GM12878 (cell line): Measurements from ENCODE around the gene NME7. TPM values are rescaled to one million over a fixed set of nuclear protein-coding genes. Genes with fewer than 3 reads are reported as not detected.

Experiments
- BCL11A ChIP-seq: IDR thresholded peaks from 2 replicates; pipeline ENCODE4 v1.6.1; 2011; ENCODE audit warnings: low read depth, low read length
- ESRRA ChIP-seq: IDR thresholded peaks from 2 replicates; pipeline ENCODE4 v1.6.1; 2012; ENCODE audit warnings: mild to moderate bottlenecking, low read length, improper control_type of control experiment
- NFIC ChIP-seq: IDR thresholded peaks from 2 replicates; pipeline ENCODE4 v1.6.1; 2012; ENCODE audit warnings: low read depth, mild to moderate bottlenecking, inconsistent platforms, low read length, moderate library complexity
- polyA plus RNA-seq, 11 experiments: library from polyadenylated mRNA; depleted of rRNA in 4 of 11; unstranded in 6 of 11; stranded (reverse) in 5 of 11; fragments of >200 nt; fragmentation: Nextera tagmentation in 4 of 11; fragmentation: Illumina TruSeq in 1 of 11; extraction: Ambion mirVana in 4 of 11; extraction: Trizol in 1 of 11; gene quantifications; 1 replicate in 1 of 11; 2 replicates in 10 of 11; pipeline versions ENCODE4 v1.2.1 to v1.2.3, GENCODE V29; 2011 to 2016; ENCODE audit warnings: inconsistent platforms in 2 of 11, missing spikeins in 2 of 11, low read depth in 1 of 11
- total RNA-seq, 4 experiments: library from RNA; depleted of rRNA in 3 of 4; stranded (reverse); fragments of >200 nt in 3 of 4; fragmentation: Illumina TruSeq in 1 of 4; extraction: Trizol in 1 of 4; gene quantifications; 2 replicates each; pipeline versions ENCODE4 v1.2.1 to v1.2.3, GENCODE V29; 2013 to 2021
- TF ChIP-seq, protein P1 (sequence below): IDR thresholded peaks from 2 replicates; pipeline ENCODE4 v1.6.1; 2011; ENCODE audit warnings: borderline replicate concordance, low read depth, mild to moderate bottlenecking, moderate library complexity, low read length; ENCODE audit not compliant: insufficient read depth, poor library complexity, severe bottlenecking
- TF ChIP-seq, protein P2 (sequence below): fragments of 450-650 bp; IDR thresholded peaks from 2 replicates; pipeline ENCODE4 v1.6.1; 2017; ENCODE audit warnings: mild to moderate bottlenecking, low read depth, inconsistent platforms; ENCODE audit not compliant: poor library complexity, severe bottlenecking
- TF ChIP-seq, protein P3 (sequence below): fragments of 450-650 bp; formaldehyde crosslinking; IDR thresholded peaks from 2 replicates; pipeline ENCODE4 v1.4.0; 2022; ENCODE audit warnings: mild to moderate bottlenecking, moderate library complexity

The NME7 gene
- total and polyA plus RNA-seq, 10 of the 15 experiments (the other 5 are each of a cell fraction or from before 2014, with no cell fraction given): 1.5 to 15.6 (median 7.2) TPM

DNA sequence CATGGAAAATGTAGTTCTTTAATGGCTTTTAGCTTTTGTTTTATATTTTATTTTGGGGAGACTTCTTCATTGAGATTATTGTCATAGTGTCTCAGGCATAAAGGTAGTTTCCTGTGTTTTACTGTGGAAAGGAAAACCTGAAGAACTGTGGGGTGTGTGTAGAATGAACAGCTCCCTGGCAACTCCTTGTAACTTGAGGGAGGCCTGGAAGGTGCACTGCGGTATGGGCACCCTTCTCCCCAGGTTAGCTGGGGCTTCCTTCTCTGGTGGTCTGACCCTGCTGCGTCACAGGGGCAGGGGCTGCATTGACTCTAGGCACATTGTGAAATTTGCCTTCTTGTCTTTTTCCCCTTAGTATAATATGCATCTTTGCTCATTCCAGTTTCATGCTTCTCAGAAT is 259.4 kb downstream of the NME7 start (continued):
- TF ChIP-seq, protein P1, sequence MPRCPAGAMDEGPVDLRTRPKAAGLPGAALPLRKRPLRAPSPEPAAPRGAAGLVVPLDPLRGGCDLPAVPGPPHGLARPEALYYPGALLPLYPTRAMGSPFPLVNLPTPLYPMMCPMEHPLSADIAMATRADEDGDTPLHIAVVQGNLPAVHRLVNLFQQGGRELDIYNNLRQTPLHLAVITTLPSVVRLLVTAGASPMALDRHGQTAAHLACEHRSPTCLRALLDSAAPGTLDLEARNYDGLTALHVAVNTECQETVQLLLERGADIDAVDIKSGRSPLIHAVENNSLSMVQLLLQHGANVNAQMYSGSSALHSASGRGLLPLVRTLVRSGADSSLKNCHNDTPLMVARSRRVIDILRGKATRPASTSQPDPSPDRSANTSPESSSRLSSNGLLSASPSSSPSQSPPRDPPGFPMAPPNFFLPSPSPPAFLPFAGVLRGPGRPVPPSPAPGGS: no peak
- TF ChIP-seq, protein P2, sequence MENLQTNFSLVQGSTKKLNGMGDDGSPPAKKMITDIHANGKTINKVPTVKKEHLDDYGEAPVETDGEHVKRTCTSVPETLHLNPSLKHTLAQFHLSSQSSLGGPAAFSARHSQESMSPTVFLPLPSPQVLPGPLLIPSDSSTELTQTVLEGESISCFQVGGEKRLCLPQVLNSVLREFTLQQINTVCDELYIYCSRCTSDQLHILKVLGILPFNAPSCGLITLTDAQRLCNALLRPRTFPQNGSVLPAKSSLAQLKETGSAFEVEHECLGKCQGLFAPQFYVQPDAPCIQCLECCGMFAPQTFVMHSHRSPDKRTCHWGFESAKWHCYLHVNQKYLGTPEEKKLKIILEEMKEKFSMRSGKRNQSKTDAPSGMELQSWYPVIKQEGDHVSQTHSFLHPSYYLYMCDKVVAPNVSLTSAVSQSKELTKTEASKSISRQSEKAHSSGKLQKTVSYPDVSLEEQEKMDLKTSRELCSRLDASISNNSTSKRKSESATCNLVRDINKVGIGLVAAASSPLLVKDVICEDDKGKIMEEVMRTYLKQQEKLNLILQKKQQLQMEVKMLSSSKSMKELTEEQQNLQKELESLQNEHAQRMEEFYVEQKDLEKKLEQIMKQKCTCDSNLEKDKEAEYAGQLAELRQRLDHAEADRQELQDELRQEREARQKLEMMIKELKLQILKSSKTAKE: no peak
- TF ChIP-seq, protein P3, sequence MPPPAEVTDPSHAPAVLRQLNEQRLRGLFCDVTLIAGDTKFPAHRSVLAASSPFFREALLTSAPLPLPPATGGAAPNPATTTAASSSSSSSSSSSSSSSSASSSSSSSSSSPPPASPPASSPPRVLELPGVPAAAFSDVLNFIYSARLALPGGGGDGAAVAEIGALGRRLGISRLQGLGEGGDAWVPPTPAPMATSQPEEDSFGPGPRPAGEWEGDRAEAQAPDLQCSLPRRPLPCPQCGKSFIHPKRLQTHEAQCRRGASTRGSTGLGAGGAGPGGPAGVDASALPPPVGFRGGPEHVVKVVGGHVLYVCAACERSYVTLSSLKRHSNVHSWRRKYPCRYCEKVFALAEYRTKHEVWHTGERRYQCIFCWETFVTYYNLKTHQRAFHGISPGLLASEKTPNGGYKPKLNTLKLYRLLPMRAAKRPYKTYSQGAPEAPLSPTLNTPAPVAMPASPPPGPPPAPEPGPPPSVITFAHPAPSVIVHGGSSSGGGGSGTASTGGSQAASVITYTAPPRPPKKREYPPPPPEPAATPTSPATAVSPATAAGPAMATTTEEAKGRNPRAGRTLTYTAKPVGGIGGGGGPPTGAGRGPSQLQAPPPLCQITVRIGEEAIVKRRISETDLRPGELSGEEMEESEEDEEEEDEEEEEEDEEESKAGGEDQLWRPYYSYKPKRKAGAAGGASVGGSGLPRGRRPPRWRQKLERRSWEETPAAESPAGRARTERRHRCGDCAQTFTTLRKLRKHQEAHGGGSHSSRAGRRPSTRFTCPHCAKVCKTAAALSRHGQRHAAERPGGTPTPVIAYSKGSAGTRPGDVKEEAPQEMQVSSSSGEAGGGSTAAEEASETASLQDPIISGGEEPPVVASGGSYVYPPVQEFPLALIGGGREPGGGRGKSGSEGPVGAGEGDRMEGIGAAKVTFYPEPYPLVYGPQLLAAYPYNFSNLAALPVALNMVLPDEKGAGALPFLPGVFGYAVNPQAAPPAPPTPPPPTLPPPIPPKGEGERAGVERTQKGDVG (CRISPR knock-in tag): no peak
- TF ChIP-seq BCL11A: no peak
- TF ChIP-seq NFIC: no peak
- no peak for TF ChIP-seq ESRRA
